Muscle of arm (tissue), 14 donors: Measurements from ENCODE around the gene GMEB2. TPM values are rescaled to one million over a fixed set of nuclear protein-coding genes. Genes with fewer than 3 reads are reported as not detected.
A peak's percentile ranks its signal among the peaks of the same experiment; 100 is the strongest.
"Not testable (repeated sequence)": the region's sequence is repeated elsewhere in the genome, so short reads cannot be mapped to it uniquely, and the experiment has no call there.

Source experiments
- DNase-seq: peaks from one replicate; pipeline ENCODE4 v3.0.0-alpha.2; 2013
- long read RNA-seq, 11 donors: transcript quantifications; one replicate each; lab custom pipeline, GENCODE V29; 2026
- polyA plus RNA-seq, 12 donors: library from polyadenylated mRNA; unstranded; fragments of 120-200 nt; gene quantifications; one replicate each; pipeline ENCODE4 v1.2.1, GENCODE V29; 2013; ENCODE audit not compliant: insufficient read length in 12 of 12

GMEB2 gene
- polyA plus RNA-seq = 10 to 100 TPM in 1 of 12 donors, 1 to 10 TPM in 10, not detected in 1; 5.8 to 11.0 (median 7.1) TPM
- long read RNA-seq, donor 1, full-length matches to known transcripts = 2 of 2 reads
- long read RNA-seq, donor 1, partial matches to known transcripts = 0 of 2 reads
- long read RNA-seq, donor 1, other reads (novel, unspliced or antisense) = 0 of 2 reads
- long read RNA-seq, donor 2, full-length matches to known transcripts = 1 of 7 reads
- long read RNA-seq, donor 2, partial matches to known transcripts = 6 of 7 reads
- long read RNA-seq, donor 2, other reads (novel, unspliced or antisense) = 0 of 7 reads
- long read RNA-seq, donor 3, full-length matches to known transcripts = 1 of 1 reads
- long read RNA-seq, donor 3, partial matches to known transcripts = 0 of 1 reads
- long read RNA-seq, donor 3, other reads (novel, unspliced or antisense) = 0 of 1 reads
- long read RNA-seq, donor 4 = 0 reads
- long read RNA-seq, donor 5, full-length matches to known transcripts = 6 of 6 reads
- long read RNA-seq, donor 5, partial matches to known transcripts = 0 of 6 reads
- long read RNA-seq, donor 5, other reads (novel, unspliced or antisense) = 0 of 6 reads
- long read RNA-seq, donor 6, full-length matches to known transcripts = 2 of 2 reads
- long read RNA-seq, donor 6, partial matches to known transcripts = 0 of 2 reads
- long read RNA-seq, donor 6, other reads (novel, unspliced or antisense) = 0 of 2 reads
- long read RNA-seq, donor 7 = 0 reads
- long read RNA-seq, donor 8, full-length matches to known transcripts = 1 of 1 reads
- long read RNA-seq, donor 8, partial matches to known transcripts = 0 of 1 reads
- long read RNA-seq, donor 8, other reads (novel, unspliced or antisense) = 0 of 1 reads
- long read RNA-seq, donor 9, full-length matches to known transcripts = 2 of 2 reads
- long read RNA-seq, donor 9, partial matches to known transcripts = 0 of 2 reads
- long read RNA-seq, donor 9, other reads (novel, unspliced or antisense) = 0 of 2 reads
- long read RNA-seq, donor 10 = 0 reads
- long read RNA-seq, donor 11, full-length matches to known transcripts = 3 of 9 reads
- long read RNA-seq, donor 11, partial matches to known transcripts = 6 of 9 reads
- long read RNA-seq, donor 11, other reads (novel, unspliced or antisense) = 0 of 9 reads

GRCh38 chr20:63626424-63627128 is at the start of gene GMEB2:
GMEB2 (minus strand) TSS chr20:63627101; CDS start chr20:63619397, 7,704 bp downstream.
- DNase-seq = peak; percentile 61

- no peak for DNase-seq
These were observed 48.9 kb upstream of the GMEB2 start for GRCh38 chr20:63675681-63676368.

- no peak for DNase-seq
These were observed 47.0 kb upstream of the GMEB2 start for GRCh38 chr20:63673951-63674350.

- no peak for DNase-seq
These were observed 45.8 kb upstream of the GMEB2 start for GRCh38 chr20:63672666-63673065.

GRCh38 chr20:63671695-63672094 is 44.8 kb upstream of the GMEB2 start:
- not testable (repeated sequence) for DNase-seq

- DNase-seq = no peak
These were observed 41.5 kb upstream of the GMEB2 start for GRCh38 chr20:63668351-63668750.

- DNase-seq = no peak
These were observed 41.0 kb upstream of the GMEB2 start for GRCh38 chr20:63667858-63668257.

- DNase-seq = no peak
These were observed 38.8 kb upstream of the GMEB2 start for GRCh38 chr20:63665708-63666107.

- no peak for DNase-seq
These were observed 38.1 kb upstream of the GMEB2 start for GRCh38 chr20:63664861-63665594.

- no peak for DNase-seq
These were observed 37.4 kb upstream of the GMEB2 start for GRCh38 chr20:63664143-63664851.

- DNase-seq = no peak
These were observed 36.6 kb upstream of the GMEB2 start for GRCh38 chr20:63663332-63664066.

GRCh38 chr20:63662813-63663189 is 35.9 kb upstream of the GMEB2 start:
- no peak for DNase-seq

GRCh38 chr20:63661959-63662812 is 35.3 kb upstream of the GMEB2 start:
- no peak for DNase-seq

- no peak for DNase-seq
These were observed 34.2 kb upstream of the GMEB2 start for GRCh38 chr20:63661108-63661507.

- no peak for DNase-seq
These were observed 33.7 kb upstream of the GMEB2 start for GRCh38 chr20:63660622-63661021.

GRCh38 chr20:63660174-63660573 is 33.3 kb upstream of the GMEB2 start:
- not testable (repeated sequence) for DNase-seq

GRCh38 chr20:63659370-63659769 is 32.5 kb upstream of the GMEB2 start:
- no peak for DNase-seq

GRCh38 chr20:63658749-63659187 is 31.9 kb upstream of the GMEB2 start:
- no peak for DNase-seq
